H1 (cell line): ENCODE data around the gene LAMC3. TPM values are rescaled to one million over a fixed set of nuclear protein-coding genes. Genes with fewer than 3 reads are reported as not detected.

Experiments used
- CTCF ChIA-PET: fragments of 300-600 bp; sonication (Branson Sonifier 250); formaldehyde crosslinking; loops from one replicate; lab custom pipeline; 2021; ENCODE audit not compliant: partially characterized antibody; lab: Charles Lee
- POLR2A ChIA-PET: fragments of 300-600 bp; sonication (Branson Sonifier 250); formaldehyde crosslinking; loops from one replicate; lab custom pipeline; 2021; ENCODE audit warnings: inconsistent platforms; ENCODE audit not compliant: partially characterized antibody; lab: Charles Lee
- DNase-seq, 2 experiments: peaks; one replicate each; pipeline versions ENCODE4 v3.0.0 to v3.0.0-alpha.2; 2010 to 2022; ENCODE audit warnings: low spot score in 2 of 2, low read depth in 1 of 2, mixed read lengths in 1 of 2
- FAIRE-seq: peaks from 2 replicates; lab custom pipeline; 2011; peaks lifted over from hg19 to GRCh38; lab: Jason Lieb, UNC
- H2AFZ ChIP-seq: 2 replicates; pipeline ENCODE4 v1.8.1; 2012; ENCODE audit warnings: low read length, inconsistent platforms
- H2AK5ac ChIP-seq: 2 replicates; pipeline ENCODE4 v1.6.1; 2013; ENCODE audit warnings: low read depth, low read length
- H2BK120ac ChIP-seq: replicated peaks from 2 replicates; pipeline ENCODE3; 2013; ENCODE audit warnings: low read depth, low read length, inconsistent platforms
- H2BK12ac ChIP-seq: 2 replicates; pipeline ENCODE4 v1.6.1; 2013; ENCODE audit warnings: low read depth, low read length
- H2BK15ac ChIP-seq: 2 replicates; pipeline ENCODE4 v1.6.1; 2013; ENCODE audit warnings: low read length
- H2BK20ac ChIP-seq: 2 replicates; pipeline ENCODE4 v1.6.1; 2013; ENCODE audit warnings: low read length
- H2BK5ac ChIP-seq: 2 replicates; pipeline ENCODE4 v1.6.1; 2013; ENCODE audit warnings: low read depth, low read length
- H3K14ac ChIP-seq: 2 replicates; pipeline ENCODE4 v1.6.1; 2013; ENCODE audit warnings: inconsistent platforms; ENCODE audit not compliant: insufficient read length
- H3K18ac ChIP-seq: 2 replicates; pipeline ENCODE4 v1.6.1; 2013; ENCODE audit warnings: low read length; ENCODE audit errors: extremely low read depth
- H3K23ac ChIP-seq: 2 replicates; pipeline ENCODE4 v1.6.1; 2013; ENCODE audit warnings: inconsistent platforms; ENCODE audit not compliant: insufficient read length
- H3K23me2 ChIP-seq: 2 replicates; pipeline ENCODE4 v1.6.1; 2013; ENCODE audit warnings: low read depth, low read length
- H3K27ac ChIP-seq: 2 replicates; pipeline ENCODE4 v1.6.1; 2011; ENCODE audit warnings: low read depth, low read length, inconsistent platforms
- H3K27me3 ChIP-seq, 4 experiments: replicated peaks in 1 of 4; 1 replicate in 1 of 4; 2 replicates in 3 of 4; pipeline versions ENCODE4 v1.6.1 to v1.8.1; 2011 to 2013; ENCODE audit warnings: low read length in 3 of 4, mild to moderate bottlenecking in 3 of 4, inconsistent platforms in 2 of 4, mixed read lengths in 2 of 4, moderate library complexity in 1 of 4; ENCODE audit not compliant: control insufficient read depth in 3 of 4, insufficient read depth in 3 of 4; ENCODE audit errors: extremely low read depth in 1 of 4
- H3K36me3 ChIP-seq, 4 experiments: 2 replicates each; pipeline versions ENCODE4 v1.6.1 to v1.8.1; 2011 to 2013; ENCODE audit warnings: mild to moderate bottlenecking in 4 of 4, low read length in 3 of 4, moderate library complexity in 2 of 4, control low read depth in 1 of 4, inconsistent platforms in 1 of 4; ENCODE audit not compliant: insufficient read depth in 4 of 4, control insufficient read depth in 2 of 4
- H3K4ac ChIP-seq: replicated peaks from 2 replicates; pipeline ENCODE3; 2013; ENCODE audit warnings: low read length, low read depth, mixed read lengths, inconsistent platforms; ENCODE audit not compliant: insufficient read length
- H3K4me1 ChIP-seq, 4 experiments: replicated peaks in 1 of 4; 1 replicate in 1 of 4; 2 replicates in 3 of 4; pipeline versions ENCODE4 v1.6.1 to v1.8.1; 2011 to 2013; ENCODE audit warnings: low read length in 3 of 4, inconsistent platforms in 2 of 4, mixed read lengths in 1 of 4; ENCODE audit not compliant: insufficient read depth in 4 of 4, control insufficient read depth in 3 of 4
- H3K4me2 ChIP-seq, 2 experiments: 2 replicates each; pipeline versions ENCODE4 v1.6.1 to v1.8.1; 2011 to 2013; ENCODE audit warnings: low read depth in 2 of 2, low read length in 2 of 2, control low read depth in 1 of 2, inconsistent platforms in 1 of 2, mild to moderate bottlenecking in 1 of 2; ENCODE audit not compliant: insufficient read depth in 1 of 2
- H3K4me3 ChIP-seq, 4 experiments: fragments of 200-600, 300-600 bp in 1 of 4; sonication (generic), shearing (Covaris generic), sonication (Bioruptor Twin) in 1 of 4; 2 replicates each; pipeline versions ENCODE4 v1.5.1 to v1.8.1; 2011 to 2016; ENCODE audit warnings: low read length in 4 of 4, low read depth in 3 of 4, control low read depth in 2 of 4, inconsistent platforms in 2 of 4, mild to moderate bottlenecking in 2 of 4, mixed read lengths in 1 of 4, moderate library complexity in 1 of 4; ENCODE audit not compliant: insufficient read depth in 2 of 4; ENCODE audit errors: extremely low read depth in 1 of 4
- H3K56ac ChIP-seq: replicated peaks from 2 replicates; pipeline ENCODE3; 2013; ENCODE audit warnings: low read depth, mild to moderate bottlenecking, mixed read lengths, low read length, inconsistent platforms; ENCODE audit not compliant: insufficient read length
- H3K79me1 ChIP-seq: 2 replicates; pipeline ENCODE4 v1.6.1; 2013; ENCODE audit warnings: low read depth, low read length, control low read depth
- H3K79me2 ChIP-seq, 2 experiments: 2 replicates each; pipeline versions ENCODE4 v1.6.1 to v1.8.1; 2012 to 2013; ENCODE audit warnings: low read length in 2 of 2, mild to moderate bottlenecking in 2 of 2, inconsistent platforms in 1 of 2; ENCODE audit not compliant: insufficient read depth in 2 of 2, control insufficient read depth in 1 of 2
- H3K9ac ChIP-seq, 4 experiments: replicated peaks in 1 of 4; 1 replicate in 1 of 4; 2 replicates in 3 of 4; pipeline versions ENCODE4 v1.6.1 to v1.8.1; 2011 to 2013; ENCODE audit warnings: low read depth in 3 of 4, low read length in 3 of 4, control low read depth in 2 of 4, mild to moderate bottlenecking in 2 of 4, moderate library complexity in 2 of 4, inconsistent platforms in 1 of 4; ENCODE audit errors: extremely low read depth in 1 of 4
- H3K9me3 ChIP-seq, 2 experiments: 2 replicates each; pipeline versions ENCODE4 v1.6.1 to v1.8.1; 2012 to 2013; ENCODE audit warnings: mild to moderate bottlenecking in 2 of 2, moderate library complexity in 2 of 2, control low read depth in 1 of 2, inconsistent platforms in 1 of 2, low read depth in 1 of 2, low read length in 1 of 2, mixed read lengths in 1 of 2; ENCODE audit not compliant: insufficient read depth in 2 of 2
- H4K20me1 ChIP-seq, 2 experiments: replicated peaks in 1 of 2; 2 replicates each; pipeline versions ENCODE3 to v1.8.1; 2011 to 2013; ENCODE audit warnings: inconsistent platforms in 2 of 2, low read length in 2 of 2, mild to moderate bottlenecking in 1 of 2; ENCODE audit not compliant: insufficient read depth in 2 of 2, control insufficient read depth in 1 of 2
- H4K5ac ChIP-seq: 2 replicates; pipeline ENCODE4 v1.6.1; 2013; ENCODE audit warnings: low read length, low read depth, mixed read lengths, inconsistent platforms; ENCODE audit not compliant: insufficient read length
- H4K8ac ChIP-seq: 2 replicates; pipeline ENCODE4 v1.8.0; 2013; ENCODE audit warnings: mild to moderate bottlenecking, moderate library complexity, low read length, inconsistent platforms; ENCODE audit not compliant: insufficient read depth; ENCODE audit errors: extremely low read depth
- H4K91ac ChIP-seq: replicated peaks from 2 replicates; pipeline ENCODE3; 2013; ENCODE audit warnings: low read length, mixed read lengths, inconsistent platforms; ENCODE audit not compliant: insufficient read length
- BACH1 ChIP-seq: IDR thresholded peaks from 2 replicates; pipeline ENCODE4 v1.6.1; 2012; ENCODE audit warnings: low read length, improper control_type of control experiment
- CTBP2 ChIP-seq: IDR thresholded peaks from 2 replicates; pipeline ENCODE4 v1.7.0; 2011; ENCODE audit warnings: borderline replicate concordance, mild to moderate bottlenecking, moderate library complexity, mixed read lengths, low read length; ENCODE audit not compliant: insufficient read depth, insufficient read length
- EGR1 ChIP-seq: IDR thresholded peaks from 2 replicates; pipeline ENCODE4 v1.6.1; 2011; ENCODE audit warnings: low read depth, low read length, borderline replicate concordance
- JUN ChIP-seq: IDR thresholded peaks from 2 replicates; pipeline ENCODE4 v1.6.1; 2011; ENCODE audit warnings: low read depth, mild to moderate bottlenecking, improper control_type of control experiment, low read length
- KDM4A ChIP-seq: IDR thresholded peaks from one replicate; pipeline ENCODE4 v1.7.1; 2012; ENCODE audit warnings: low read depth, mild to moderate bottlenecking, moderate library complexity, low read length, inconsistent platforms; ENCODE audit not compliant: severe bottlenecking
- NRF1 ChIP-seq: IDR thresholded peaks from 2 replicates; pipeline ENCODE4 v1.6.1; 2011; ENCODE audit warnings: mild to moderate bottlenecking, low read depth, low read length, improper control_type of control experiment
- POLR2A ChIP-seq, 2 experiments: IDR thresholded peaks; 1 replicate in 1 of 2; 2 replicates in 1 of 2; pipeline ENCODE4 v1.6.1; 2011; ENCODE audit warnings: low read depth in 2 of 2, low read length in 2 of 2, mild to moderate bottlenecking in 2 of 2; ENCODE audit errors: control extremely low read depth in 1 of 2
- SIX5 ChIP-seq: IDR thresholded peaks from 2 replicates; pipeline ENCODE4 v1.6.1; 2011; ENCODE audit warnings: mild to moderate bottlenecking, low read depth, low read length
- SRF ChIP-seq: IDR thresholded peaks from 2 replicates; pipeline ENCODE4 v1.6.1; 2011; ENCODE audit warnings: mild to moderate bottlenecking, low read depth, low read length, moderate library complexity
- TAF7 ChIP-seq: optimal IDR thresholded peaks from 2 replicates; pipeline ENCODE3; 2011; ENCODE audit warnings: low read depth, mild to moderate bottlenecking, inconsistent platforms, low read length, moderate library complexity, borderline replicate concordance
- WGBS, 2 experiments: shearing (Covaris generic) in 1 of 2; methylation state at CpG; one replicate each; pipeline versions ENCODE4 v1.1.6 to v1.1.7; 2013 to 2015; ENCODE audit warnings: low lambda C conversion rate in 2 of 2, mixed read lengths in 2 of 2, inconsistent platforms in 1 of 2, low coverage in 1 of 2, missing lambda C conversion rate in 1 of 2; ENCODE audit not compliant: insufficient replicate concordance in 2 of 2, insufficient coverage in 1 of 2, insufficient read length in 1 of 2; ENCODE audit errors: extremely low coverage in 1 of 2, missing lambda C conversion rate in 1 of 2; 5-methylcytosine and 5-hydroxymethylcytosine counted together
- polyA plus RNA-seq, 7 experiments: library from polyadenylated mRNA; depleted of rRNA in 3 of 7; stranded (reverse) in 5 of 7; unstranded in 2 of 7; fragments of >200 nt in 5 of 7; fragments of 200-250 nt in 2 of 7; gene quantifications; 1 replicate in 5 of 7; 2 replicates in 1 of 7; 4 replicates in 1 of 7; pipeline versions ENCODE4 v1.2.1 to v1.2.3, GENCODE V29; 2011 to 2013; ENCODE audit warnings: missing spikeins in 2 of 7, mixed read lengths in 2 of 7
- total RNA-seq: library from RNA; stranded (reverse); fragmentation: NEBNext Ultra II Directional; extraction: Animal tissue kit (Norgen Biotek cat#: 25700); gene quantifications from 2 replicates; pipeline ENCODE4 v1.2.1, GENCODE V29; 2021
- TF ChIP-seq, protein P1 (sequence below), 3 experiments: IDR thresholded peaks; 1 replicate in 2 of 3; 2 replicates in 1 of 3; pipeline versions ENCODE4 v1.5.1 to v1.6.1; 2011; ENCODE audit warnings: low read length in 3 of 3, mild to moderate bottlenecking in 3 of 3, inconsistent platforms in 2 of 3, low read depth in 1 of 3, moderate library complexity in 1 of 3; ENCODE audit not compliant: insufficient read depth in 1 of 3; ENCODE audit errors: control extremely low read depth in 1 of 3
- TF ChIP-seq, protein P2 (sequence below): IDR thresholded peaks from 2 replicates; pipeline ENCODE4 v1.6.1; 2011; ENCODE audit warnings: low read depth, mild to moderate bottlenecking, low read length; ENCODE audit not compliant: insufficient read depth

LAMC3 gene
- total and polyA plus RNA-seq, 2 of the 8 experiments (the other 6 are each of a cell fraction or from before 2014, with no cell fraction given): 9.3 to 12.3 TPM

DNA sequence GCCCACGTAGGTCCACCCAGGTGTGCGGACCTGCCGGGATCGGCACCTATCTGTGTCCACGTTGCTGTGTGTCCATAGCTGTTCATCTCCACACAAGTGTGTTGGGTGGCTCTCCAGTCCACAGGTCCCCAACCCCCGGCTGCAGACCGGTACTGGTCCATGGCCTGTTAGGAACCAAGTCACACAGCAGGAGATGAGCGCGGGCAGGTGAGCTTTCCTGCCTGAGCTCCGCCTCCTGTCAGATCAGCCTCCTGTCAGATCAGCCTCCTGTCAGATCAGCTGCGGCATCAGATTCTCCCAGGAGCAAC lies 18.9 kb downstream of the LAMC3 start:
- H3K56ac ChIP-seq: no peak overlapping the region
- no peak overlapping the region for H3K23ac ChIP-seq
- DNase-seq: no peak
- no peak overlapping the region for H3K27ac ChIP-seq
- H3K4me3 ChIP-seq: no peak overlapping the region
- no peak overlapping the region for H2BK12ac ChIP-seq
- WGBS, 2 experiments: 90% methylated on average over 11 of the region's 11 CpGs; no CpG with 5 or more reads in 1 of the 2 experiments
- no peak overlapping the region for H4K91ac ChIP-seq
- H3K18ac ChIP-seq: no peak overlapping the region
- H3K9ac ChIP-seq: no peak overlapping the region
- H4K20me1 ChIP-seq: no peaks in the 10 kb centered on the region
- H4K8ac ChIP-seq: 0 out of 2 replicates have a peak overlapping the region, but pooled peaks have one; percentile 37
- no peaks in the 10 kb centered on the region for H3K79me2 ChIP-seq
- no peak overlapping the region for H2BK120ac ChIP-seq
- no peak overlapping the region for H2BK15ac ChIP-seq
- POLR2A ChIA-PET: no interaction called here
- peaks cover 0 to 2% (median 0%) of the 10 kb centered on the region in 4 experiments; a peak in 2 of 7 replicates for H3K4me1 ChIP-seq
- H3K4me2 ChIP-seq: no peak overlapping the region
- H2BK20ac ChIP-seq: no peak overlapping the region
- H2AK5ac ChIP-seq: no peak overlapping the region
- no peaks in the 10 kb centered on the region for H3K36me3 ChIP-seq
- H2AFZ ChIP-seq: no peak overlapping the region
- no peak overlapping the region for H4K5ac ChIP-seq
- CTCF ChIA-PET: interaction anchor here (0.8 to 6.4 kb wide), 8 partner anchors 9 to 261 kb away, joined by 3 to 24 read pairs (median 4); no protein-coding TSS in a partner anchor
- no peak overlapping the region for H2BK5ac ChIP-seq
- no peaks in the 10 kb centered on the region; the same call in 1 of the 2 replicates for H3K79me1 ChIP-seq
- no peaks in the 10 kb centered on the region for H3K27me3 ChIP-seq
- no peak overlapping the region for H3K4ac ChIP-seq
- no peak for FAIRE-seq
- H3K14ac ChIP-seq: no peak overlapping the region
- no peaks in the 10 kb centered on the region for H3K9me3 ChIP-seq
- no peaks in the 10 kb centered on the region for H3K23me2 ChIP-seq
- TF ChIP-seq, protein P1, sequence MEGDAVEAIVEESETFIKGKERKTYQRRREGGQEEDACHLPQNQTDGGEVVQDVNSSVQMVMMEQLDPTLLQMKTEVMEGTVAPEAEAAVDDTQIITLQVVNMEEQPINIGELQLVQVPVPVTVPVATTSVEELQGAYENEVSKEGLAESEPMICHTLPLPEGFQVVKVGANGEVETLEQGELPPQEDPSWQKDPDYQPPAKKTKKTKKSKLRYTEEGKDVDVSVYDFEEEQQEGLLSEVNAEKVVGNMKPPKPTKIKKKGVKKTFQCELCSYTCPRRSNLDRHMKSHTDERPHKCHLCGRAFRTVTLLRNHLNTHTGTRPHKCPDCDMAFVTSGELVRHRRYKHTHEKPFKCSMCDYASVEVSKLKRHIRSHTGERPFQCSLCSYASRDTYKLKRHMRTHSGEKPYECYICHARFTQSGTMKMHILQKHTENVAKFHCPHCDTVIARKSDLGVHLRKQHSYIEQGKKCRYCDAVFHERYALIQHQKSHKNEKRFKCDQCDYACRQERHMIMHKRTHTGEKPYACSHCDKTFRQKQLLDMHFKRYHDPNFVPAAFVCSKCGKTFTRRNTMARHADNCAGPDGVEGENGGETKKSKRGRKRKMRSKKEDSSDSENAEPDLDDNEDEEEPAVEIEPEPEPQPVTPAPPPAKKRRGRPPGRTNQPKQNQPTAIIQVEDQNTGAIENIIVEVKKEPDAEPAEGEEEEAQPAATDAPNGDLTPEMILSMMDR (IDR thresholded peaks at IDR 0.05; ENCODE audit: control extremely low read depth in 1 of 3, insufficient read depth in 1 of 3, low read depth in 1 of 3, low read length in 3 of 3): no peak
- TF ChIP-seq POLR2A (IDR thresholded peaks at IDR 0.05; ENCODE audit: control extremely low read depth in 1 of 2, low read depth in 2 of 2, low read length in 2 of 2): no peak
- TF ChIP-seq SRF: no peak
- TF ChIP-seq CTBP2: no peak
- no peak for TF ChIP-seq EGR1
- TF ChIP-seq SIX5: no peak
- TF ChIP-seq, protein P2, sequence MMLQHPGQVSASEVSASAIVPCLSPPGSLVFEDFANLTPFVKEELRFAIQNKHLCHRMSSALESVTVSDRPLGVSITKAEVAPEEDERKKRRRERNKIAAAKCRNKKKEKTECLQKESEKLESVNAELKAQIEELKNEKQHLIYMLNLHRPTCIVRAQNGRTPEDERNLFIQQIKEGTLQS: no peak
- TF ChIP-seq JUN: no peak
- no peak for TF ChIP-seq NRF1
- TF ChIP-seq TAF7: no peak
- no peak for TF ChIP-seq KDM4A
- no peak for TF ChIP-seq BACH1
